ENCODE results near the gene MTARC2.

- no peak for TF ChIP-seq CTCF (IDR thresholded peaks at IDR 0.05)
- TF ChIP-seq POLR2A (IDR thresholded peaks at IDR 0.05), result no peak
- TF ChIP-seq POLR2AphosphoS5 (IDR thresholded peaks at IDR 0.05), result no peak
- no peak for TF ChIP-seq EP300 (IDR thresholded peaks at IDR 0.05)
Measured at GRCh38 chr1:220711056-220711809, 36.9 kb upstream of the MTARC2 start.

Data from stomach (tissue), 4 donors.